C4-2B (cell line): ENCODE measurements around the gene ITGBL1.

Experiments used
- H3K27ac ChIP-seq: fragments of 450-650 bp; 2 replicates; pipeline ENCODE4 v1.5.1; 2017
- CTCF ChIP-seq: fragments of 450-650 bp; conservative IDR thresholded peaks from 2 replicates; pipeline ENCODE4 v1.5.1; 2017; ENCODE audit warnings: mild to moderate bottlenecking
- ZFX ChIP-seq: fragments of 450-650 bp; IDR thresholded peaks from 2 replicates; pipeline ENCODE4 v1.6.1; 2017

Gene ITGBL1

DNA sequence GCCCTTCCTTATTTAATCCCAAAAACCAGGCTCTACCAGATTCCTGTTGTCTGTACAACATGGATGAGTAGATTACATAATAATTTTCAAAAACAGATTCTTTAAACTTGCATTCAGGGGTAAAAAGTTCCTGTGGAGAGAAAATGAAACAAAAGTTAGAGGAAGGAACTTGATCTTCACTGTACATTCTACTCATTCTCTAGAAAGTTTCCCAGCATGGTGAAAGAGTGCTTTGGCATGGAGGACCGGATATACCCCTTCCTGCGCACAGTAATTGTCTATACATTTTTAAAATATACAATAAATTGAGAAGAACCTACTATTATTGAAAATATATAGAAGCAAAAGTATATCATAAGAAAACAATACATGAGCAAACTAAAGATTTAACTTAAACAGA, 274.2 kb downstream of the ITGBL1 start:
- no peak overlapping the region for H3K27ac ChIP-seq
- TF ChIP-seq CTCF, result no peak
- TF ChIP-seq ZFX, result no peak

- no peak overlapping the region for H3K27ac ChIP-seq
- TF ChIP-seq CTCF (no peak), ZFX (no peak)
Measured at GRCh38 chr13:101727118-101727517, 274.6 kb downstream of the ITGBL1 start.

DNA sequence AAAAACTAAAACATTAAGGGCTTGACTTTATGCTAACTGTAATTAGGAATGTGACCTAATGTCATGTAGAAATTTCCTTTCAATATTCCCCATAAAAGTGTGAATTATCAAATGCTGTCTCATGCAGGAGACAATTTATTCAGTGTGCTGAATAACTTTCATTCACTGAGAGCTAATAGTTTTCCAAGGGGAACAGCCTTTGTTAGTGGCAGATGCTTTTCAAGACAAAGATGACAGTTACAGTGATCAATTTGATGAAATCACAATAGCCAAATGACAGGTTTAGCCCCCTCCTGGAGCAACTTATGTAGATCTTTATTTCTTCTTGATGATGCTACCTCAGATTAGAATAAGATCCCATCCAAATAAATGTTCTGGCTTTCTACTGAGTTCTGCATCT, 275.5 kb downstream of the ITGBL1 start:
- no peak overlapping the region for H3K27ac ChIP-seq
- TF ChIP-seq CTCF (no peak), ZFX (no peak)

DNA sequence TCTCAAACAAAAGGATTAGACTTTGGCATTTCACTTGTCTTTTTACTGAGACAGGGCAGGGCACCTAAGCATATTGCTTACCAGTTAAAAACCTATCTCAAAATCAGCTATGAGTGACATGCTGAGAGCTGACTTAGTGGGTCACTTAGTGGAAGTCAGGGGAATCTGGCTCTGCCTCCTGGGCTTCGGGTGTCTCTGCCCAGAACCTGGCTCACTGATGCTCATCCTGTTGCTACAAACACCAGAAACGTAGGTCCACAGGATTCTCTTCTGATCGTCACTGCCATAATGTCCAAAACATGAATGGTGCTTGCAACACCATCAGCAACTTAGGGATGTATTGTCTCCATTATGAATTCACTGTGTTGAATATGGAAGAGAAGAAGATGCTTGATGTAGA, 276.1 kb downstream of the ITGBL1 start:
- TF ChIP-seq CTCF, result no peak
- TF ChIP-seq ZFX, result no peak

DNA sequence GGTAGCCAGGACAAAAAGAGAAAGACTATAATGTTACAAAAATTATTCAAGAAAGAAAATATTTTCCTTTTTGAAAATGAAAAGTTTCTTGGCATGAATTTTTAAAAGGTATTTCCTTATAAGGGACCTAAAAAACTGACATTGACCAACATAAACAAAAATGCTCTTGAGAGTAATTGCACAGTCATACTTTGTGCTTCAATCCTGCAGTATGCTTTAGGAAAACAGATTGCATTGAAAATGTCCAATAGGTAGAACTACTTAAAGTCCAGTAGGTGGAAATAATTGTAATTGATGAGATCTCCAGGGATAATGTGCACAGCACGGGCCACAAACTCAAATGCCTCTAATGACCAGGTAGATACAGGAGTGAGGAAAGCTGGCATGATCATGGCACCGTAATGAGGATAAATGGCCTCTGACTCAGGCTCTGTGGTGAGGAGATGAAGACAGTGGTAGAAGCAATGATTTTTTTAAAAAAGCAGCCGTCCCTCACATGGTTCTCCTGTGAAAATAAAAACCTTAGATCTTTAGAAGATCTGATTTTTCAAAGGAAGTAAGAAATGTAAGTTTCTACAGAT, 278.0 kb downstream of the ITGBL1 start:
- no peak overlapping the region for H3K27ac ChIP-seq
- TF ChIP-seq ZFX (no peak), CTCF (no peak)

More for the DNA sequence above, 276.1 kb downstream of the ITGBL1 start:
- no peak overlapping the region for H3K27ac ChIP-seq

DNA sequence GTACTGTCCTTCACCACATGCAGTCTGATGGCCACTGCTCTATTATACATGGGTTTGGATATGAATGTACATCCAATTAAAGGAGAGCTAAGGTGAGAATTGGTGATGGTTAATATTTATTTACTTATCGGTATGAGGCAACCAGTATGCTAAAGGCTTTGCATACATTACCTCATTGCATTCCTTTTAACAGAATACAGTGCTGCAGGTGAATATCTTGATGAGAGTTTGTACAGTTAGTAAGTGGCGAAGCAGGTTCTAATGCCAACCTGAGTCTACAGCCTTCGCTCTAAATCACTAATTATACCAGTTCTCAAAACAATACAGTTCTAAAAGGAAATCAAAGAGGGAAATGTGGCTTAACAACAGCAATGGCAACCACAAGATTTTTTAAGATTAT, 284.1 kb downstream of the ITGBL1 start:
- TF ChIP-seq CTCF (no peak), ZFX (no peak)
- H3K27ac ChIP-seq, result no peak overlapping the region

- TF ChIP-seq CTCF, result no peak
- no peak for TF ChIP-seq ZFX
- H3K27ac ChIP-seq, result no peak overlapping the region
Measured at GRCh38 chr13:101738336-101738735, 285.9 kb downstream of the ITGBL1 start.
